ENCODE results near the gene ZAR1. TPM values are rescaled to one million over a fixed set of nuclear protein-coding genes. Genes with fewer than 3 reads are reported as not detected.

ZAR1 gene
- total RNA-seq, 1 donor from 2014 or later, result 2.5 TPM

GRCh38 chr4:48495941-48496340 is 5.9 kb downstream of the ZAR1 start:
- intact Hi-C loops (cut with DNase I), result no loop called here
- H3K9me3 ChIP-seq, result no peaks in the 10 kb centered on the region
- TF ChIP-seq POLR2AphosphoS5 (IDR thresholded peaks at IDR 0.05; ENCODE audit: insufficient read depth in 1 of 2, low read depth in 1 of 2) (no peak), POLR2A (IDR thresholded peaks at IDR 0.05) (no peak), CTCF (IDR thresholded peaks at IDR 0.05) (no peak)
- no peaks in the 10 kb centered on the region for H3K4me1 ChIP-seq
- H3K27me3 ChIP-seq, result no peaks in the 10 kb centered on the region
- no peak overlapping the region for H3K27ac ChIP-seq
- DNase-seq (ENCODE audit: extremely low spot score in 2 of 2), result no peak
- H3K4me3 ChIP-seq, result no peak overlapping the region
- peaks cover 0 to 6% of the 10 kb centered on the region in 2 donors for H3K36me3 ChIP-seq

DNA sequence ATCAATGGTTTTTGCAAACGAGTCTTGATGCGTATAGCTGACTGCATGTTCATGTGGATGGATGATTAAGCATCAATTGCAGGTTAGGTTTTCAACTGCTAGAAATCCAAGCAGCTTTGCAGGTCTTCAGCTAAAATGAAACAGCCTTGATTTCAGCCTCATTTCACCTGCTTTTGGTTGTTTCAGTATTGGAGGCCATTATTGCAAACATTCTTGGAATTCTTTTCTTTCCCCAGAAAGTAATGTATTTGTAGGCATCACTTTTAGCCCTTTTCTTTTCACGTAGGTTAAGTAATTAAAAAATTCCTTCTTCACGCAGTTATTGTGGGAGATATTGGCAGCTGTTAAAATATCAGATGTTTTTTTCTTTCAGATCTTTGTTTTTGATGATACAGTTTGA is 8.8 kb downstream of the ZAR1 start:
- Histone ChIP-seq H3K4me1 (no peaks in the 10 kb centered on the region), H3K27ac (no peak overlapping the region), H3K36me3 (peaks cover 0 to 13% of the 10 kb centered on the region in 2 donors), H3K9me3 (no peaks in the 10 kb centered on the region), H3K4me3 (no peak overlapping the region), H3K27me3 (no peaks in the 10 kb centered on the region)
- no peak for DNase-seq (ENCODE audit: extremely low spot score in 2 of 2)
- TF ChIP-seq POLR2AphosphoS5 (IDR thresholded peaks at IDR 0.05; ENCODE audit: insufficient read depth in 1 of 2, low read depth in 1 of 2), result no peak
- no peak for TF ChIP-seq POLR2A (IDR thresholded peaks at IDR 0.05)
- no peak for TF ChIP-seq CTCF (IDR thresholded peaks at IDR 0.05)
- intact Hi-C loops (cut with DNase I), result no loop called here

DNA sequence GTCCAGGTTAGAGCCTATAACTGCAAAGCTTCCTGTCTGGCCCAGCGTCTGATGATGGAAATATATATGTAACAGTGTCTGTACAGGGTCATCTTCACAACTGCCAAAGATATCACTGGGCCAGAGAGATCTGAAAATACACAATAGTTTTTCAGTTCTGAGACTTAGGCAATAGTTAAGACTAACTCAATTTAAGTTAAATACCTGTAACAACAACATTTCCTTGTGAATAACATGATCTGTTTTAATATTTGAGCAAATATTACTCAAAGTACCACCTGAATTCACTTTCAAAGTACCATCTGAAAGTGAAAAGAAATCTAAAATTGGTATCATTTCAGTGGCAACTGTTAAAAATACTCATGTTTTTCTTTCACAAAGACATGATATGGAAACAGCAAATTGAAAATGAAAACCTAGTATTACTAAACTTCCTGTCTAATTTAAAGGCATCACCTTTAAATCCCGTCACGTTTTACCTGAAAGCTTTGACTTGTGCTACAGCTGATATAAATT is 9.6 kb downstream of the ZAR1 start:
- H3K36me3 ChIP-seq, result peaks cover 0 to 13% of the 10 kb centered on the region in 2 donors
- intact Hi-C loops (cut with DNase I), result no loop called here

GRCh38 chr4:48503233-48504025 is 13.4 kb downstream of the ZAR1 start:
- DNase-seq (ENCODE audit: extremely low spot score in 2 of 2), result no peak
- intact Hi-C loops (cut with DNase I), result no loop called here
- no peaks in the 10 kb centered on the region for H3K9me3 ChIP-seq
- H3K27ac ChIP-seq, result no peak overlapping the region
- no peaks in the 10 kb centered on the region for H3K27me3 ChIP-seq
- TF ChIP-seq POLR2A (IDR thresholded peaks at IDR 0.05) (no peak), POLR2AphosphoS5 (IDR thresholded peaks at IDR 0.05; ENCODE audit: insufficient read depth in 1 of 2, low read depth in 1 of 2) (no peak), CTCF (IDR thresholded peaks at IDR 0.05) (no peak)
- H3K4me1 ChIP-seq, result no peaks in the 10 kb centered on the region
- no peak overlapping the region for H3K4me3 ChIP-seq
- H3K36me3 ChIP-seq, result peaks cover 0 to 13% of the 10 kb centered on the region in 2 donors

More for the DNA sequence above, 9.6 kb downstream of the ZAR1 start:
- no peaks in the 10 kb centered on the region for H3K4me1 ChIP-seq
- no peak for DNase-seq (ENCODE audit: extremely low spot score in 2 of 2)
- no peaks in the 10 kb centered on the region for H3K9me3 ChIP-seq
- no peak overlapping the region for H3K4me3 ChIP-seq
- H3K27me3 ChIP-seq, result no peaks in the 10 kb centered on the region
- H3K27ac ChIP-seq, result no peak overlapping the region
- TF ChIP-seq POLR2AphosphoS5 (IDR thresholded peaks at IDR 0.05; ENCODE audit: insufficient read depth in 1 of 2, low read depth in 1 of 2) (no peak), CTCF (IDR thresholded peaks at IDR 0.05) (no peak)

GRCh38 chr4:48504026-48504330 is 13.9 kb downstream of the ZAR1 start:
- H3K9me3 ChIP-seq, result no peaks in the 10 kb centered on the region
- H3K36me3 ChIP-seq, result peaks cover 0 to 16% of the 10 kb centered on the region in 2 donors
- TF ChIP-seq POLR2AphosphoS5 (IDR thresholded peaks at IDR 0.05; ENCODE audit: insufficient read depth in 1 of 2, low read depth in 1 of 2) (no peak), CTCF (IDR thresholded peaks at IDR 0.05) (no peak), POLR2A (IDR thresholded peaks at IDR 0.05) (no peak)

More at GRCh38 chr4:48504026-48504330, 13.9 kb downstream of the ZAR1 start:
- no peak overlapping the region for H3K27ac ChIP-seq
- H3K27me3 ChIP-seq, result no peaks in the 10 kb centered on the region
- no peak overlapping the region for H3K4me3 ChIP-seq
- intact Hi-C loops (cut with DNase I), result no loop called here
- no peaks in the 10 kb centered on the region for H3K4me1 ChIP-seq
- no peak for DNase-seq (ENCODE audit: extremely low spot score in 2 of 2)

Measured in vagina (tissue), 2 donors.